Erythroblast (primary cell): ENCODE measurements around the gene RAVER2.

Source experiments
- GATA1 ChIP-seq: IDR thresholded peaks from 2 replicates; pipeline ENCODE4 v1.6.1; 2011; ENCODE audit warnings: low read depth, mild to moderate bottlenecking, control low read depth, low read length, moderate library complexity
- POLR2A ChIP-seq: IDR thresholded peaks from 2 replicates; pipeline ENCODE4 v1.6.1; 2011; ENCODE audit warnings: mild to moderate bottlenecking, low read length

- TF ChIP-seq POLR2A (no peak), GATA1 (no peak)
Observed at GRCh38 chr1:64873576-64873975, 128.7 kb downstream of the RAVER2 start.
